Endothelial cell of umbilical vein (primary cell): ENCODE measurements around the gene CYBA. TPM values are rescaled to one million over a fixed set of nuclear protein-coding genes. Genes with fewer than 3 reads are reported as not detected.

Experiments
- BruUV-seq: library from RNA; stranded (reverse); fragments of 400-500 nt; replicated peaks from 2 replicates; lab custom pipeline; 2021; lab: Mats Ljungman, UMichigan
- CTCF ChIA-PET: fragments of 300-600, 350-600 bp; sonication (Branson Sonifier 250); formaldehyde crosslinking; loops from one replicate; lab custom pipeline; 2021; ENCODE audit warnings: antibody characterized with exemption, inconsistent platforms; lab: Charles Lee
- POLR2A ChIA-PET: fragments of 300-600, 350-600 bp; sonication (Branson Sonifier 250); formaldehyde crosslinking; loops from one replicate; lab custom pipeline; 2021; ENCODE audit warnings: antibody characterized with exemption, inconsistent platforms; lab: Charles Lee
- DNase-seq: peaks from one replicate; pipeline ENCODE4 v3.0.0-alpha.2; 2011; ENCODE audit warnings: low read depth, low spot score
- FAIRE-seq: peaks from 2 replicates; lab custom pipeline; 2011; peaks lifted over from hg19 to GRCh38; lab: Jason Lieb, UNC
- H2AFZ ChIP-seq: 2 replicates; pipeline ENCODE4 v1.6.0; 2012; ENCODE audit warnings: low read depth, low read length, control low read depth, inconsistent platforms
- H3K27ac ChIP-seq: 2 replicates; pipeline ENCODE4 v1.5.1; 2011; ENCODE audit warnings: low read depth, mild to moderate bottlenecking, control low read depth, low read length, moderate library complexity; ENCODE audit not compliant: insufficient read depth
- H3K27me3 ChIP-seq, 2 experiments: 2 replicates each; pipeline versions ENCODE4 v1.6.0 to v1.6.1; 2011; ENCODE audit warnings: low read length in 2 of 2, mixed read lengths in 1 of 2; ENCODE audit not compliant: control insufficient read depth in 2 of 2, insufficient read depth in 2 of 2
- H3K36me3 ChIP-seq, 2 experiments: 2 replicates in 1 of 2; 3 replicates in 1 of 2; pipeline ENCODE4 v1.5.1; 2011; ENCODE audit warnings: low read length in 2 of 2, mild to moderate bottlenecking in 1 of 2, moderate library complexity in 1 of 2; ENCODE audit not compliant: control insufficient read depth in 2 of 2, insufficient read depth in 2 of 2; ENCODE audit errors: extremely low read depth in 1 of 2
- H3K4me1 ChIP-seq: 3 replicates; pipeline ENCODE4 v1.5.1; 2011; ENCODE audit warnings: mild to moderate bottlenecking, low read length; ENCODE audit not compliant: control insufficient read depth, insufficient read depth; ENCODE audit errors: extremely low read depth
- H3K4me2 ChIP-seq: 2 replicates; pipeline ENCODE4 v1.6.1; 2011; ENCODE audit warnings: low read length, control low read depth, mixed read lengths; ENCODE audit not compliant: insufficient read depth
- H3K4me3 ChIP-seq, 3 experiments: fragments of 200-600 bp in 1 of 3; sonication (generic), shearing (Covaris generic) in 1 of 3; replicated peaks in 1 of 3; 2 replicates each; pipeline ENCODE4 v1.5.1; 2011 to 2016; ENCODE audit warnings: control low read depth in 3 of 3, low read length in 3 of 3, mild to moderate bottlenecking in 2 of 3, inconsistent platforms in 1 of 3, low read depth in 1 of 3, moderate library complexity in 1 of 3; ENCODE audit not compliant: insufficient read depth in 1 of 3
- H3K79me2 ChIP-seq: 2 replicates; pipeline ENCODE4 v1.6.0; 2012; ENCODE audit warnings: low read length, inconsistent platforms; ENCODE audit not compliant: control insufficient read depth, insufficient read depth
- H3K9ac ChIP-seq: replicated peaks from 2 replicates; pipeline ENCODE3; 2011; ENCODE audit warnings: low read length, control low read depth; ENCODE audit not compliant: insufficient read depth; ENCODE audit errors: extremely low read depth
- H3K9me1 ChIP-seq: replicated peaks from 3 replicates; pipeline ENCODE4 v1.6.0; 2011; ENCODE audit warnings: mild to moderate bottlenecking, low read length; ENCODE audit not compliant: control insufficient read depth, insufficient read depth; ENCODE audit errors: extremely low read depth
- H3K9me3 ChIP-seq: replicated peaks from 2 replicates; pipeline ENCODE4 v1.5.1; 2012; ENCODE audit warnings: low read length, inconsistent platforms; ENCODE audit not compliant: control insufficient read depth, insufficient read depth
- H4K20me1 ChIP-seq: replicated peaks from 2 replicates; pipeline ENCODE3; 2011; ENCODE audit warnings: mild to moderate bottlenecking, low read length; ENCODE audit not compliant: control insufficient read depth, insufficient read depth; ENCODE audit errors: extremely low read depth
- EZH2 ChIP-seq: IDR thresholded peaks from 2 replicates; pipeline ENCODE4 v1.6.1; 2012; ENCODE audit warnings: borderline replicate concordance, low read depth, mild to moderate bottlenecking, moderate library complexity, low read length, inconsistent platforms; ENCODE audit not compliant: severe bottlenecking
- FOS ChIP-seq: IDR thresholded peaks from 2 replicates; pipeline ENCODE4 v1.6.1; 2011; ENCODE audit warnings: mild to moderate bottlenecking, low read length, moderate library complexity, borderline replicate concordance; ENCODE audit not compliant: insufficient read depth
- GATA2 ChIP-seq: IDR thresholded peaks from 2 replicates; pipeline ENCODE4 v1.7.0; 2011; ENCODE audit warnings: low read depth, mild to moderate bottlenecking, moderate library complexity, mixed read lengths, low read length; ENCODE audit not compliant: insufficient read length, insufficient read depth
- JUN ChIP-seq: IDR thresholded peaks from 2 replicates; pipeline ENCODE4 v1.6.1; 2011; ENCODE audit warnings: borderline replicate concordance, low read depth; ENCODE audit not compliant: insufficient read length, insufficient read depth
- MAX ChIP-seq: IDR thresholded peaks from 2 replicates; pipeline ENCODE4 v1.6.1; 2011; ENCODE audit not compliant: insufficient read depth, insufficient read length
- MYC ChIP-seq: IDR thresholded peaks from one replicate; pipeline ENCODE4 v1.6.1; 2011; ENCODE audit warnings: mild to moderate bottlenecking, low read depth, low read length
- POLR2A ChIP-seq: IDR thresholded peaks from 2 replicates; pipeline ENCODE4 v1.6.1; 2012; ENCODE audit warnings: low read depth, mild to moderate bottlenecking, control low read depth, low read length
- POLR2AphosphoS5 ChIP-seq: IDR thresholded peaks from 2 replicates; pipeline ENCODE4 v1.6.1; 2012; ENCODE audit warnings: low read depth, mild to moderate bottlenecking, control low read depth, low read length, moderate library complexity; ENCODE audit not compliant: insufficient read depth
- dilution Hi-C: fragments of 300-500 bp; cut with MboI; formaldehyde crosslinking; loops from one replicate; pipeline ENCODE4 v1.15.0; 2019; ENCODE audit warnings: low sequenced_read_pairs; ENCODE audit not compliant: extremely low pct_ligation_motif_present
- intact Hi-C: fragments of 100-400 bp; cut with micrococcal nuclease; formaldehyde crosslinking; loops from one replicate; pipeline ENCODE4 v1.10.0; 2022
- polyA plus RNA-seq, 4 experiments: library from polyadenylated mRNA; depleted of rRNA in 3 of 4; stranded (reverse) in 3 of 4; unstranded in 1 of 4; fragments of >200 nt; gene quantifications; 2 replicates each; pipeline versions ENCODE4 v1.2.1 to v1.2.3, GENCODE V29; 2011 to 2012; ENCODE audit warnings: missing spikeins in 1 of 4
- total RNA-seq: library from RNA; stranded (reverse); gene quantifications from 2 replicates; pipeline ENCODE4 v1.2.3, GENCODE V29; 2021
- TF ChIP-seq, protein P1 (sequence below), 2 donors: IDR thresholded peaks; 1 replicate in 1 of 2; 2 replicates in 1 of 2; pipeline ENCODE4 v1.5.1; 2011; ENCODE audit warnings: low read length in 2 of 2, mild to moderate bottlenecking in 2 of 2, moderate library complexity in 2 of 2, control low read depth in 1 of 2, inconsistent platforms in 1 of 2, low read depth in 1 of 2; ENCODE audit not compliant: insufficient read depth in 1 of 2; ENCODE audit errors: extremely low read depth in 1 of 2

CYBA gene
- total and polyA plus RNA-seq, 2 donors (not counting 3 experiments of a cell fraction or from before 2014, with no cell fraction given): 37.0 to 77.3 TPM

DNA sequence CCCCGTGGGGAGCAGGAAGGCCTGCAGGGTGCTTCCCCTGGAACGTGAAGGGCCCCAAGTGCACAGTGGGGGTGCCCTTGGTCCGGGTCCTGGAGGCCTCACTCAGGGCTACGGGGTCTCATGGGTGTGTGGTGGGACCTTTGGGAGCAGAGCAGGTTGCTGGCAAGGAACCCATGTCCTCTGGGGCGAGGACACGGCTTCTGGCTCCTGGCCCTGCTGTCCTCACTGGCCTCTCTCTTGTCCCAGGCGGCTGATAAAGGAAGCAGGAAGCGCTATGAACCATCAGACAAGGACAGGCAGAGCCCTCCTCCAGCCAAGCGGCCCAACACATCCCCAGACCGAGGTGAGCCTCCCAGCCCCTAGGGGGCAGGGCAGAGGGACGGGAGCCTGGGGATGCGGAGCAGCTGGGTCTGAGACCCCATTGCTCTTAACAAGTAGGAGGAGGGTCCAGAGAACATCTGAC, 22.3 kb downstream of the CYBA start:
- H3K4me1 ChIP-seq: no peaks in the 10 kb centered on the region
- H3K36me3 ChIP-seq: peaks cover 9 to 34% of the 10 kb centered on the region in 2 experiments
- no peaks in the 10 kb centered on the region for H3K9me3 ChIP-seq
- H3K27ac ChIP-seq: no peak overlapping the region
- H4K20me1 ChIP-seq: no peaks in the 10 kb centered on the region
- intact Hi-C loops (no loop called here), dilution Hi-C loops (no loop called here)
- no TSS peak for BruUV-seq
- H3K79me2 ChIP-seq: no peaks in the 10 kb centered on the region
- ChIA-PET POLR2A (no interaction called here), CTCF (interaction anchor here (0.9 to 1.6 kb wide), 3 partner anchors 16 to 155 kb away, joined by 3 to 4 read pairs (median 3); no protein-coding TSS in a partner anchor)
- H3K4me3 ChIP-seq: no peak overlapping the region
- no peak overlapping the region for H3K9ac ChIP-seq
- FAIRE-seq (peak; percentile 56), DNase-seq (peak; percentile 14)
- H3K27me3 ChIP-seq: no peaks in the 10 kb centered on the region
- TF ChIP-seq, protein P1, sequence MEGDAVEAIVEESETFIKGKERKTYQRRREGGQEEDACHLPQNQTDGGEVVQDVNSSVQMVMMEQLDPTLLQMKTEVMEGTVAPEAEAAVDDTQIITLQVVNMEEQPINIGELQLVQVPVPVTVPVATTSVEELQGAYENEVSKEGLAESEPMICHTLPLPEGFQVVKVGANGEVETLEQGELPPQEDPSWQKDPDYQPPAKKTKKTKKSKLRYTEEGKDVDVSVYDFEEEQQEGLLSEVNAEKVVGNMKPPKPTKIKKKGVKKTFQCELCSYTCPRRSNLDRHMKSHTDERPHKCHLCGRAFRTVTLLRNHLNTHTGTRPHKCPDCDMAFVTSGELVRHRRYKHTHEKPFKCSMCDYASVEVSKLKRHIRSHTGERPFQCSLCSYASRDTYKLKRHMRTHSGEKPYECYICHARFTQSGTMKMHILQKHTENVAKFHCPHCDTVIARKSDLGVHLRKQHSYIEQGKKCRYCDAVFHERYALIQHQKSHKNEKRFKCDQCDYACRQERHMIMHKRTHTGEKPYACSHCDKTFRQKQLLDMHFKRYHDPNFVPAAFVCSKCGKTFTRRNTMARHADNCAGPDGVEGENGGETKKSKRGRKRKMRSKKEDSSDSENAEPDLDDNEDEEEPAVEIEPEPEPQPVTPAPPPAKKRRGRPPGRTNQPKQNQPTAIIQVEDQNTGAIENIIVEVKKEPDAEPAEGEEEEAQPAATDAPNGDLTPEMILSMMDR (IDR thresholded peaks at IDR 0.05; ENCODE audit: extremely low read depth in 1 of 2, insufficient read depth in 1 of 2, low read depth in 1 of 2, low read length in 2 of 2): peak; percentile 35 to 40
- no peak for TF ChIP-seq POLR2A
- H2AFZ ChIP-seq: no peak overlapping the region
- no peak overlapping the region for H3K4me2 ChIP-seq
- no peaks in the 10 kb centered on the region for H3K9me1 ChIP-seq

DNA sequence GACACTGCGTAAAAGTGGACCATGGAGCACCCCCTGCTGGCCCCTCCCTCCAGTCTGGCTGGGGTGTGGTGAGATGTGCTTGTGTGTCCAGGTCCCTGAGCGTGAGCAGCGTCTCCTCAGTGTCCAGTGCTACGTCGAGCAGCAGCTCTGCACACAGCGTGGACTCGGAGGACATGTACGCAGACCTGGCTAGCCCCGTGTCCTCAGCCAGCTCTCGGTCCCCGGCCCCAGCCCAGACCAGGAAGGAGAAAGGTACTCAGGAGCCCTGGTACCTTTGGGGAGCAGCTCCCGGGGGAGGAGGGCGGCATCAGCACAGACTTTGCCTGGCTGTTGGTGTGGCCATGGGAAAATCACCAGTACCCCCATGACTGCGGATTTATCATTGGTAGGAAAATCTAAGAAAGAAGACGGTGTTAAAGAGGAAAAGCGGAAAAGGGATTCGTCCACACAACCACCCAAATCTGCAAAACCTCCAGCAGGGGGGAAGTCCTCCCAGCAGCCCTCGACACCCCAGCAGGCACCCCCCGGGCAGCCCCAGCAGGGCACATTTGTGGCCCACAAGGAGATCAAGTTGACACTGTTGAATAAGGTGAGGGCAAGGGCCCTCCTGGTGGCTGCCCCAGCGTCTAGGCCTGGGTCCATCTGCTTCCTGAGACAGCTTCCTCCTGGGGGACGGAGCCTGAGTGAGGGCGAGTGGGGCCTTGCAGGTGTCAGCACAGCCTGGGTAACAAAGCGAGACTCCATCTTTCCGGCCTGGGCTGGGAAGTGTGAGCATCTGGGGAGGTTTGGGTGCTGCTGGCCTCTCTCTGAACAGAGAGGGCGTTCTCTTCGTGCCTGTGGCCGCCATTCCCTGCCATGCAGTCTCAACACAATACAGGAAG, 23.1 kb downstream of the CYBA start:
- Histone ChIP-seq H3K36me3 (peaks cover 10 to 41% of the 10 kb centered on the region in 2 experiments), H3K27ac (no peak overlapping the region), H2AFZ (no peak overlapping the region), H3K4me1 (no peaks in the 10 kb centered on the region), H3K4me3 (no peak overlapping the region), H3K27me3 (no peaks in the 10 kb centered on the region), H3K79me2 (no peaks in the 10 kb centered on the region), H4K20me1 (no peaks in the 10 kb centered on the region), H3K4me2 (no peak overlapping the region), H3K9ac (no peak overlapping the region), H3K9me1 (no peaks in the 10 kb centered on the region), H3K9me3 (no peaks in the 10 kb centered on the region)
- intact Hi-C loops: no loop called here
- dilution Hi-C loops: no loop called here
- ChIA-PET POLR2A (no interaction called here), CTCF (interaction anchor here (1.0 kb wide), 1 partner anchor 10 kb away, joined by 3 read pairs; no protein-coding TSS in a partner anchor)
- FAIRE-seq (no peak), DNase-seq (no peak)
- no TSS peak for BruUV-seq
- no peak for TF ChIP-seq POLR2A
- no peak for TF ChIP-seq GATA2
- no peak for TF ChIP-seq MYC
- no peak for TF ChIP-seq MAX
- no peak for TF ChIP-seq FOS
- TF ChIP-seq POLR2AphosphoS5: no peak
- TF ChIP-seq, protein P1 (IDR thresholded peaks at IDR 0.05; ENCODE audit: extremely low read depth in 1 of 2, insufficient read depth in 1 of 2, low read depth in 1 of 2, low read length in 2 of 2): no peak
- TF ChIP-seq EZH2: no peak
- no peak for TF ChIP-seq JUN
